ENCODE results near the gene ABCG8.

Gene ABCG8

GRCh38 chr2:43927442-43927841 is 88.7 kb downstream of the ABCG8 start:
- DNase-seq, result no peak

GRCh38 chr2:43931293-43931692 is 92.5 kb downstream of the ABCG8 start:
- no peak for DNase-seq
